ENCODE results near the gene RFPL2. TPM values are rescaled to one million over a fixed set of nuclear protein-coding genes. Genes with fewer than 3 reads are reported as not detected.

Gene RFPL2
- total RNA-seq, 1 experiment from 2014 or later = not detected

DNA sequence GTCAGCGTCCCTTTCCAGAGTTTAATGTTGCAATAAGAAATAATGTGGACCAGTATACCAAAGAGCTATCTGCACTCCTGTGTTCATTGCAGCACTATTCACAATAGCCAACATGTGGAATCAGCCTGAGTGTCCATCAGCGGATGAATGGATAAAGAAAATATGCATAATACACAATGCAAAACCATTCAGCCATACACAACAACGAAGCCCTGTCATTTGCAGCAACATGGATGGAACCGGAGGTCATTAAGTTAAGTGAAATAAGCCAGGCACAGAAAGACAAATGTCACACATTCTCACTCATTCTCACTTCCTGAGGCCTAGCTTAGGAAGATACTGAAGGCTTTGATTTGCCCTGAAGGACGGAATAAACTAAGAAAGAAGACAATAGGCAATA, 28.2 kb upstream of the RFPL2 start:
- TF ChIP-seq, protein P1, sequence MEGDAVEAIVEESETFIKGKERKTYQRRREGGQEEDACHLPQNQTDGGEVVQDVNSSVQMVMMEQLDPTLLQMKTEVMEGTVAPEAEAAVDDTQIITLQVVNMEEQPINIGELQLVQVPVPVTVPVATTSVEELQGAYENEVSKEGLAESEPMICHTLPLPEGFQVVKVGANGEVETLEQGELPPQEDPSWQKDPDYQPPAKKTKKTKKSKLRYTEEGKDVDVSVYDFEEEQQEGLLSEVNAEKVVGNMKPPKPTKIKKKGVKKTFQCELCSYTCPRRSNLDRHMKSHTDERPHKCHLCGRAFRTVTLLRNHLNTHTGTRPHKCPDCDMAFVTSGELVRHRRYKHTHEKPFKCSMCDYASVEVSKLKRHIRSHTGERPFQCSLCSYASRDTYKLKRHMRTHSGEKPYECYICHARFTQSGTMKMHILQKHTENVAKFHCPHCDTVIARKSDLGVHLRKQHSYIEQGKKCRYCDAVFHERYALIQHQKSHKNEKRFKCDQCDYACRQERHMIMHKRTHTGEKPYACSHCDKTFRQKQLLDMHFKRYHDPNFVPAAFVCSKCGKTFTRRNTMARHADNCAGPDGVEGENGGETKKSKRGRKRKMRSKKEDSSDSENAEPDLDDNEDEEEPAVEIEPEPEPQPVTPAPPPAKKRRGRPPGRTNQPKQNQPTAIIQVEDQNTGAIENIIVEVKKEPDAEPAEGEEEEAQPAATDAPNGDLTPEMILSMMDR (IDR thresholded peaks at IDR 0.05; ENCODE audit: insufficient read depth in 1 of 2, low read depth in 1 of 2, low read length in 1 of 2, severe bottlenecking in 1 of 2, unreplicated experiment in 1 of 2) = no peak

DNA sequence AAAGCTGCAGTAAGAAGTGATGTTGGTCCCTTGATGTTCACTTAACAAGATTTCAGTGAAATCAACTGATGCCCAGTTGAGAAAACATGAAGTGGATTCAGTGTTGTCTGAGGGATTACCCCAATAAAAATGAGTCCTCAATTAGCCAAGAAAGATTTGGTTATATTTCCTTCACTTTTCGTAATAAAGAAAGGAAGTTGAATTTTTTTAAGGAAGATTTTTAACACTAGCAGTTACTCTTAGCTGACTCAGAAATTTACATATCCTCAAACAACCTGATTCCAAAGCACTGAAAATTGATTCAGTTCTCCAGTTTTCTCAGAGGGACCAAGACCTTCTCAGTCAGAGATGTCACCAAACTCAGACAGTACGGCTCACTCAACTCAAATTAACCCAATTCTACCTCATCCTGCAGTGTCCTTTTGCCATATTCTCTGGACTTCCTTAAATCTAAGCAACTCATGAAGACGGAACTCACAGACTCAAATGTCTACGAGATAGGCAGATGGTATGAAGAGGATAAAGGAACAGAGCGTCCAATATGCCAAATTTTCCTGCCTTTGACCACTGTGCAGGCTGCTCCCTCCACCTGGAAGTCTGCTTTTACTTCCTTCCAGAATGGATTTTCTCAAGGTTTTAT, 27.4 kb upstream of the RFPL2 start:
- intact Hi-C loops (cut with micrococcal nuclease; ENCODE audit: unreplicated experiment) = no loop called here
- no peaks in the 10 kb centered on the region for H3K27me3 ChIP-seq (replicated peaks; ENCODE audit: control insufficient read depth, insufficient read depth, low read length)
- CTCF ChIA-PET = no interaction called here
- BruUV-seq (replicated peaks) = no TSS peak
- TF ChIP-seq, protein P1 (IDR thresholded peaks at IDR 0.05; ENCODE audit: insufficient read depth in 1 of 2, low read depth in 1 of 2, low read length in 1 of 2, severe bottlenecking in 1 of 2, unreplicated experiment in 1 of 2) = no peak
- Mint-ChIP-seq H3K9me3 (ENCODE audit: unreplicated experiment) (no peaks in the 10 kb centered on the region), H3K27me3 (ENCODE audit: insufficient read depth, unreplicated experiment) (peaks cover 8% of the 10 kb centered on the region), H3K4me3 (ENCODE audit: unreplicated experiment) (no peak overlapping the region), H3K36me3 (ENCODE audit: insufficient read depth, unreplicated experiment) (no peaks in the 10 kb centered on the region), H3K27ac (ENCODE audit: unreplicated experiment) (no peak overlapping the region), H3K4me1 (ENCODE audit: low read depth, unreplicated experiment) (no peaks in the 10 kb centered on the region)
- no peaks in the 10 kb centered on the region for H3K4me1 ChIP-seq
- no peaks in the 10 kb centered on the region for H3K36me3 ChIP-seq (ENCODE audit: control insufficient read depth, insufficient read depth, low read length)
- H3K4me3 ChIP-seq (ENCODE audit: low read depth, low read length) = no peak overlapping the region
- DNase-seq = no peak
- POLR2A ChIA-PET = no interaction called here
- H3K9me3 ChIP-seq = no peaks in the 10 kb centered on the region

More for the DNA sequence above, 28.2 kb upstream of the RFPL2 start:
- Histone ChIP-seq H3K36me3 (ENCODE audit: control insufficient read depth, insufficient read depth, low read length) (no peaks in the 10 kb centered on the region), H3K27me3 (replicated peaks; ENCODE audit: control insufficient read depth, insufficient read depth, low read length) (no peaks in the 10 kb centered on the region), H3K4me1 (no peaks in the 10 kb centered on the region), H3K4me3 (ENCODE audit: low read depth, low read length) (no peak overlapping the region), H3K9me3 (no peaks in the 10 kb centered on the region)
- CTCF ChIA-PET = no interaction called here
- intact Hi-C loops (cut with micrococcal nuclease; ENCODE audit: unreplicated experiment) = no loop called here
- no peak for DNase-seq
- POLR2A ChIA-PET = no interaction called here
- no TSS peak for BruUV-seq (replicated peaks)
- Mint-ChIP-seq H3K36me3 (ENCODE audit: insufficient read depth, unreplicated experiment) (no peaks in the 10 kb centered on the region), H3K9me3 (ENCODE audit: unreplicated experiment) (no peaks in the 10 kb centered on the region), H3K4me3 (ENCODE audit: unreplicated experiment) (no peak overlapping the region), H3K27ac (ENCODE audit: unreplicated experiment) (no peak overlapping the region), H3K4me1 (ENCODE audit: low read depth, unreplicated experiment) (no peaks in the 10 kb centered on the region), H3K27me3 (ENCODE audit: insufficient read depth, unreplicated experiment) (peaks cover 8% of the 10 kb centered on the region)

DNA sequence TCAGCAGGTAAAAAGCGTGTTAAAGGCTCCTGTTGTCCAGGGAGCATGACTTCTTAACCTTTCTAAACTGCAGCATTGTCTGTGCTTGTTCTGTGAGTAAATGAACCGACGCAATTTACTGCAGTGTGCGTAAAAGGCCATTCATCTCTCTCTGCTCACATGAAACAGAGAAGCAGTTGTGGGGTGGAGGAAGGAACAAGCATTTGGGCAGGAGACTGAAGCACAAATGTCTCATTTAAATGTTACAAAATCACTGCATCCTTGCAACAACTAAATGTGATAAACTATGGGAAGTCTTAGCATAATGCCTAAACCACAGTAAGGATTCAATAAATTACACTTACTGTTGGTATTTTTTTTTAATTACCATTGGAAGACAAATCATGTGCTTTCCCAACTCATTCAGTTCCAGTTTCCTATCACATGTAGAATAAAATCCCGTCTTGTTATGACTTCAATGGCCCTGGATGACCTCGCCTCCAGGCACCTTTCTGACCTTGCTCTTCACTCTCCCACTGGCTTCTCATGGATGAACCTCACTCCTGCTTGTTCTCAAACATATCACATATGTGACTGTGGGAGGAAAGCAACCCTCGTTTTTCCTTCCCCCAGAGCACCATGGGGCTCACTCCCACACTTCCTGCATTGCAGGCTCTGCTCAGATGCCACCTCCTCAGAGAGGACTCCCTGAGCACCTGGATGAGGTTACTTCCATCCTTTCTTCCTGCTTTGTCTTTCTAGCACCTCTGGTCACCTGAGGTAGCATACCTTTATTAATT, 21.6 kb upstream of the RFPL2 start:
- no peaks in the 10 kb centered on the region for H3K4me1 ChIP-seq
- H3K27me3 Mint-ChIP-seq (ENCODE audit: insufficient read depth, unreplicated experiment) = peaks cover 15% of the 10 kb centered on the region
- ChIA-PET POLR2A (no interaction called here), CTCF (no interaction called here)
- no peaks in the 10 kb centered on the region for H3K36me3 ChIP-seq (ENCODE audit: control insufficient read depth, insufficient read depth, low read length)
- H3K4me3 Mint-ChIP-seq (ENCODE audit: unreplicated experiment) = no peak overlapping the region
- no peaks in the 10 kb centered on the region for H3K9me3 Mint-ChIP-seq (ENCODE audit: unreplicated experiment)
- no peaks in the 10 kb centered on the region for H3K36me3 Mint-ChIP-seq (ENCODE audit: insufficient read depth, unreplicated experiment)
- no peaks in the 10 kb centered on the region for H3K9me3 ChIP-seq
- no peak overlapping the region for H3K27ac Mint-ChIP-seq (ENCODE audit: unreplicated experiment)
- BruUV-seq (replicated peaks) = no TSS peak
- H3K4me1 Mint-ChIP-seq (ENCODE audit: low read depth, unreplicated experiment) = no peaks in the 10 kb centered on the region
- no peaks in the 10 kb centered on the region for H3K27me3 ChIP-seq (replicated peaks; ENCODE audit: control insufficient read depth, insufficient read depth, low read length)
- H3K4me3 ChIP-seq (ENCODE audit: low read depth, low read length) = no peak overlapping the region
- DNase-seq = no peak
- intact Hi-C loops (cut with micrococcal nuclease; ENCODE audit: unreplicated experiment) = no loop called here
- TF ChIP-seq, protein P1 (IDR thresholded peaks at IDR 0.05; ENCODE audit: insufficient read depth in 1 of 2, low read depth in 1 of 2, low read length in 1 of 2, severe bottlenecking in 1 of 2, unreplicated experiment in 1 of 2) = no peak
